K562 (cell line): ENCODE results near the gene GTF2A1.

Experiments
- KLF16 ChIP-seq: IDR thresholded peaks from 2 replicates; pipeline ENCODE4 v1.6.1; 2016; ENCODE audit warnings: antibody characterized with exemption
- REST ChIP-seq, 2 experiments: fragments of 450-650 bp; formaldehyde crosslinking in 1 of 2; IDR thresholded peaks; 2 replicates each; pipeline versions ENCODE4 v1.4.0 to v1.6.1; 2014 to 2020; ENCODE audit warnings: mild to moderate bottlenecking in 2 of 2, borderline replicate concordance in 1 of 2, low read depth in 1 of 2
- SRF ChIP-seq, 2 experiments: fragments of 250-450, 450-650 bp in 1 of 2; sonication (Bioruptor Pico) in 1 of 2; sonication (generic) in 1 of 2; formaldehyde crosslinking; IDR thresholded peaks; 2 replicates each; pipeline versions ENCODE4 v1.5.0 to v1.5.1; 2020 to 2022; ENCODE audit warnings: mild to moderate bottlenecking in 1 of 2, missing genetic modification reagents in 1 of 2

- TF ChIP-seq SRF (CRISPR knock-in tag; IDR thresholded peaks at IDR 0.05) = no peak
- no peak for TF ChIP-seq REST (IDR thresholded peaks at IDR 0.05; ENCODE audit: borderline replicate concordance)
- no peak for TF ChIP-seq REST (CRISPR knock-in tag; IDR thresholded peaks at IDR 0.05; ENCODE audit: low read depth)
- no peak for TF ChIP-seq KLF16
Measured at GRCh38 chr14:81245771-81246170, 25.0 kb upstream of the GTF2A1 start.
